GM21529 (cell line): ENCODE results near the gene IDI2.
"Not testable (repeated sequence)": the region's sequence is repeated elsewhere in the genome, so short reads cannot be mapped to it uniquely, and the experiment has no call there.

ENCODE experiments used
- ATAC-seq: cut with Tn5 transposase; IDR thresholded peaks from one replicate; pipeline ENCODE4 v1.9.1; 2021; ENCODE audit not compliant: unreplicated experiment

The IDI2 gene

GRCh38 chr10:1048349-1048731 is 22.7 kb upstream of the IDI2 start:
- peak; percentile 5 for ATAC-seq

GRCh38 chr10:1047937-1048336 is 22.3 kb upstream of the IDI2 start:
- ATAC-seq, result no peak

GRCh38 chr10:1045415-1045814 is 19.8 kb upstream of the IDI2 start:
- ATAC-seq, result no peak

GRCh38 chr10:1044964-1045363 is 19.3 kb upstream of the IDI2 start:
- ATAC-seq, result no peak

GRCh38 chr10:1044146-1044545 is 18.5 kb upstream of the IDI2 start:
- ATAC-seq, result no peak

- ATAC-seq, result peak; percentile 64
Observed at GRCh38 chr10:1043532-1043995, 17.9 kb upstream of the IDI2 start.

- ATAC-seq, result no peak
Observed at GRCh38 chr10:1041514-1041913, 15.9 kb upstream of the IDI2 start.

GRCh38 chr10:1040133-1040532 is 14.5 kb upstream of the IDI2 start:
- ATAC-seq, result no peak

GRCh38 chr10:1038769-1039168 is 13.1 kb upstream of the IDI2 start:
- ATAC-seq, result not testable (repeated sequence)

- ATAC-seq, result no peak
Observed at GRCh38 chr10:1037098-1037497, 11.4 kb upstream of the IDI2 start.

GRCh38 chr10:1036341-1036791 is 10.7 kb upstream of the IDI2 start:
- peak; percentile 82 for ATAC-seq

- no peak for ATAC-seq
Observed at GRCh38 chr10:1035201-1035600, 9.5 kb upstream of the IDI2 start.

- no peak for ATAC-seq
Observed at GRCh38 chr10:1034758-1035157, 9.1 kb upstream of the IDI2 start.

- no peak for ATAC-seq
Observed at GRCh38 chr10:1033601-1034000, 7.9 kb upstream of the IDI2 start.

- no peak for ATAC-seq
Observed at GRCh38 chr10:1029838-1030237, 4.2 kb upstream of the IDI2 start.

GRCh38 chr10:1026578-1026977 is 919 bp upstream of the IDI2 start:
- no peak for ATAC-seq

- ATAC-seq, result no peak
Observed at GRCh38 chr10:1024103-1024502, 1.6 kb downstream of the IDI2 start.

- ATAC-seq, result no peak
Observed at GRCh38 chr10:1022413-1022812, 3.2 kb downstream of the IDI2 start.

- no peak for ATAC-seq
Observed at GRCh38 chr10:1020958-1021357, 4.7 kb downstream of the IDI2 start.

GRCh38 chr10:1020460-1020859 is 5.2 kb downstream of the IDI2 start:
- no peak for ATAC-seq

GRCh38 chr10:1019362-1019761 is 6.3 kb downstream of the IDI2 start:
- no peak for ATAC-seq

GRCh38 chr10:1015688-1016087 is 10.0 kb downstream of the IDI2 start:
- no peak for ATAC-seq

GRCh38 chr10:1011696-1012095 is 14.0 kb downstream of the IDI2 start:
- no peak for ATAC-seq

- ATAC-seq, result no peak
Observed at GRCh38 chr10:1010703-1011102, 15.0 kb downstream of the IDI2 start.
